ENCODE measurements around the gene SLC7A7.
"Not testable (repeated sequence)": the region's sequence is repeated elsewhere in the genome, so short reads cannot be mapped to it uniquely, and the experiment has no call there.

SLC7A7 gene

GRCh38 chr14:22781301-22781991 is 33.8 kb downstream of the SLC7A7 start:
- Histone ChIP-seq H3K27ac (ENCODE audit: low read depth, low read length) (no peak overlapping the region), H3K27me3 (ENCODE audit: insufficient read depth, low read length) (no peaks in the 10 kb centered on the region), H3K4me3 (ENCODE audit: low read depth, low read length) (no peak overlapping the region), H3K4me1 (ENCODE audit: control insufficient read depth, insufficient read depth, low read length, unreplicated experiment) (no peaks in the 10 kb centered on the region), H2AFZ (ENCODE audit: low read length, unreplicated experiment) (no peak overlapping the region), H3K36me3 (ENCODE audit: insufficient read depth, low read length) (no peaks in the 10 kb centered on the region), H3K79me2 (ENCODE audit: control insufficient read depth, insufficient read depth, low read length, unreplicated experiment) (no peaks in the 10 kb centered on the region)

- Histone ChIP-seq H3K4me3 (ENCODE audit: low read depth, low read length) (no peak overlapping the region), H3K4me1 (ENCODE audit: control insufficient read depth, insufficient read depth, low read length, unreplicated experiment) (no peaks in the 10 kb centered on the region), H3K36me3 (ENCODE audit: insufficient read depth, low read length) (no peaks in the 10 kb centered on the region), H3K79me2 (ENCODE audit: control insufficient read depth, insufficient read depth, low read length, unreplicated experiment) (no peaks in the 10 kb centered on the region), H2AFZ (ENCODE audit: low read length, unreplicated experiment) (no peak overlapping the region), H3K27ac (ENCODE audit: low read depth, low read length) (no peak overlapping the region), H3K27me3 (ENCODE audit: insufficient read depth, low read length) (no peaks in the 10 kb centered on the region)
These were observed 34.3 kb downstream of the SLC7A7 start for GRCh38 chr14:22780941-22781300.

GRCh38 chr14:22780105-22780679 is 35.0 kb downstream of the SLC7A7 start:
- Histone ChIP-seq H2AFZ (ENCODE audit: low read length, unreplicated experiment) (no peak overlapping the region), H3K4me3 (ENCODE audit: low read depth, low read length) (no peak overlapping the region), H3K79me2 (ENCODE audit: control insufficient read depth, insufficient read depth, low read length, unreplicated experiment) (no peaks in the 10 kb centered on the region), H3K36me3 (ENCODE audit: insufficient read depth, low read length) (0 out of 2 replicates have a peak, but pooled peaks cover 3% of the 10 kb centered on the region), H3K27ac (ENCODE audit: low read depth, low read length) (no peak overlapping the region), H3K4me1 (ENCODE audit: control insufficient read depth, insufficient read depth, low read length, unreplicated experiment) (no peaks in the 10 kb centered on the region), H3K27me3 (ENCODE audit: insufficient read depth, low read length) (no peaks in the 10 kb centered on the region)

- no peak overlapping the region for H2AFZ ChIP-seq (ENCODE audit: low read length, unreplicated experiment)
- H3K36me3 ChIP-seq (ENCODE audit: insufficient read depth, low read length), result peaks cover 11% of the 10 kb centered on the region; the same call in 1 of the 2 replicates
- no peak overlapping the region for H3K27ac ChIP-seq (ENCODE audit: low read depth, low read length)
- H3K27me3 ChIP-seq (ENCODE audit: insufficient read depth, low read length), result no peaks in the 10 kb centered on the region
- H3K4me1 ChIP-seq (ENCODE audit: control insufficient read depth, insufficient read depth, low read length, unreplicated experiment), result no peaks in the 10 kb centered on the region
- no peak overlapping the region for H3K4me3 ChIP-seq (ENCODE audit: low read depth, low read length)
- no peaks in the 10 kb centered on the region for H3K79me2 ChIP-seq (ENCODE audit: control insufficient read depth, insufficient read depth, low read length, unreplicated experiment)
These were observed 37.2 kb downstream of the SLC7A7 start for GRCh38 chr14:22778084-22778483.

GRCh38 chr14:22776849-22777248 is 38.4 kb downstream of the SLC7A7 start:
- peaks cover 14% of the 10 kb centered on the region; the same call in 1 of the 2 replicates for H3K36me3 ChIP-seq (ENCODE audit: insufficient read depth, low read length)
- not testable (repeated sequence) for H3K27me3 ChIP-seq (ENCODE audit: insufficient read depth, low read length); H3K79me2 ChIP-seq (ENCODE audit: control insufficient read depth, insufficient read depth, low read length, unreplicated experiment); H2AFZ ChIP-seq (ENCODE audit: low read length, unreplicated experiment); H3K4me3 ChIP-seq (ENCODE audit: low read depth, low read length); H3K4me1 ChIP-seq (ENCODE audit: control insufficient read depth, insufficient read depth, low read length, unreplicated experiment); H3K27ac ChIP-seq (ENCODE audit: low read depth, low read length)

- H3K36me3 ChIP-seq (ENCODE audit: insufficient read depth, low read length), result peaks cover 18% of the 10 kb centered on the region
- no peak overlapping the region for H2AFZ ChIP-seq (ENCODE audit: low read length, unreplicated experiment)
- no peak overlapping the region for H3K27ac ChIP-seq (ENCODE audit: low read depth, low read length)
- no peak overlapping the region for H3K4me3 ChIP-seq (ENCODE audit: low read depth, low read length)
- H3K79me2 ChIP-seq (ENCODE audit: control insufficient read depth, insufficient read depth, low read length, unreplicated experiment), result no peaks in the 10 kb centered on the region
- H3K27me3 ChIP-seq (ENCODE audit: insufficient read depth, low read length), result no peaks in the 10 kb centered on the region
- H3K4me1 ChIP-seq (ENCODE audit: control insufficient read depth, insufficient read depth, low read length, unreplicated experiment), result no peaks in the 10 kb centered on the region
These were observed 39.0 kb downstream of the SLC7A7 start for GRCh38 chr14:22776215-22776614.

- Histone ChIP-seq H3K27me3 (ENCODE audit: insufficient read depth, low read length) (no peaks in the 10 kb centered on the region), H3K27ac (ENCODE audit: low read depth, low read length) (no peak overlapping the region), H2AFZ (ENCODE audit: low read length, unreplicated experiment) (no peak overlapping the region), H3K4me3 (ENCODE audit: low read depth, low read length) (no peak overlapping the region), H3K4me1 (ENCODE audit: control insufficient read depth, insufficient read depth, low read length, unreplicated experiment) (peaks cover 3% of the 10 kb centered on the region), H3K36me3 (ENCODE audit: insufficient read depth, low read length) (peaks cover 38% of the 10 kb centered on the region), H3K79me2 (ENCODE audit: control insufficient read depth, insufficient read depth, low read length, unreplicated experiment) (peaks cover 6% of the 10 kb centered on the region)
These were observed 41.1 kb downstream of the SLC7A7 start for GRCh38 chr14:22774011-22774706.

GRCh38 chr14:22773162-22774010 is 41.8 kb downstream of the SLC7A7 start:
- Histone ChIP-seq H3K36me3 (ENCODE audit: insufficient read depth, low read length) (peaks cover 42% of the 10 kb centered on the region), H2AFZ (ENCODE audit: low read length, unreplicated experiment) (no peak overlapping the region), H3K27me3 (ENCODE audit: insufficient read depth, low read length) (no peaks in the 10 kb centered on the region), H3K4me3 (ENCODE audit: low read depth, low read length) (no peak overlapping the region), H3K4me1 (ENCODE audit: control insufficient read depth, insufficient read depth, low read length, unreplicated experiment) (peaks cover 6% of the 10 kb centered on the region), H3K27ac (ENCODE audit: low read depth, low read length) (no peak overlapping the region), H3K79me2 (ENCODE audit: control insufficient read depth, insufficient read depth, low read length, unreplicated experiment) (peaks cover 12% of the 10 kb centered on the region)

- Histone ChIP-seq H2AFZ (ENCODE audit: low read length, unreplicated experiment) (no peak overlapping the region), H3K27ac (ENCODE audit: low read depth, low read length) (no peak overlapping the region), H3K79me2 (ENCODE audit: control insufficient read depth, insufficient read depth, low read length, unreplicated experiment) (peaks cover 18% of the 10 kb centered on the region), H3K27me3 (ENCODE audit: insufficient read depth, low read length) (no peaks in the 10 kb centered on the region), H3K36me3 (ENCODE audit: insufficient read depth, low read length) (peaks cover 44% of the 10 kb centered on the region), H3K4me3 (ENCODE audit: low read depth, low read length) (no peak overlapping the region), H3K4me1 (ENCODE audit: control insufficient read depth, insufficient read depth, low read length, unreplicated experiment) (peaks cover 12% of the 10 kb centered on the region)
These were observed 42.5 kb downstream of the SLC7A7 start for GRCh38 chr14:22772725-22773124.

GRCh38 chr14:22770481-22771187 is 44.6 kb downstream of the SLC7A7 start:
- no peaks in the 10 kb centered on the region for H3K27me3 ChIP-seq (ENCODE audit: insufficient read depth, low read length)
- H3K79me2 ChIP-seq (ENCODE audit: control insufficient read depth, insufficient read depth, low read length, unreplicated experiment), result peaks cover 34% of the 10 kb centered on the region
- peaks cover 44% of the 10 kb centered on the region for H3K36me3 ChIP-seq (ENCODE audit: insufficient read depth, low read length)
- H3K4me1 ChIP-seq (ENCODE audit: control insufficient read depth, insufficient read depth, low read length, unreplicated experiment), result peaks cover 16% of the 10 kb centered on the region
- no peak overlapping the region for H2AFZ ChIP-seq (ENCODE audit: low read length, unreplicated experiment)
- H3K27ac ChIP-seq (ENCODE audit: low read depth, low read length), result no peak overlapping the region
- no peak overlapping the region for H3K4me3 ChIP-seq (ENCODE audit: low read depth, low read length)
